Lung microvascular endothelial cell (primary cell): ENCODE results near the gene RAG1. TPM values are rescaled to one million over a fixed set of nuclear protein-coding genes. Genes with fewer than 3 reads are reported as not detected.

ENCODE experiments used
- DNase-seq, 2 donors: peaks; one replicate each; pipeline versions ENCODE4 v3.0.0 to v3.0.0-alpha.2; 2010; ENCODE audit warnings: low read depth in 2 of 2
- total RNA-seq: library from RNA; depleted of rRNA; stranded (reverse); fragments of >200 nt; gene quantifications from 2 replicates; pipeline ENCODE4 v1.2.1, GENCODE V29; 2014

RAG1 gene
- total RNA-seq, 1 donor from 2014 or later, result 0.60 TPM

DNA sequence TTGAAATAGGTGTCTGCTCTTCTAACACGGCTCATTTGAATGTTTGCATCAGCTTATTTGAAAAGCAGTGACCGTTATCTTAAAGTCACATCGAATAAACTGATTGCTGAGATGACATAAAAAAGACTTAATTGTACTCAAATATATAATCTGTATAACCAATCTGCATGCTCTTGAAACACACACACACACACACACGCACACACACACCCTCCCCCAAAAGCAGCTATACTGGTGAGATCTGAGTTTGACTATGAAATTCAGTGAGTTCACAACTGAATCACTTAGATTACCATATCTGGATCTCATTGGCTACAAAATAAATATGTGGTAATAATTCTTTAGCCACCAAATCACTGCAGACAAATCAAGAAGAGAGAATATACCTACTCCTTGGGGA lies 22.7 kb downstream of the RAG1 start:
- DNase-seq, result no peak

GRCh38 chr11:36591433-36591832 lies 23.6 kb downstream of the RAG1 start:
- DNase-seq, result no peak

GRCh38 chr11:36594316-36594989 lies 26.6 kb downstream of the RAG1 start, which contains the start of gene IFTAP:
Gene IFTAP, plus strand, starts transcription at chr11:36594502. Its CDS starts 15,602 bp downstream, at chr11:36610104.
- peak; percentile 91 for DNase-seq

- no peak for DNase-seq
Measured at GRCh38 chr11:36596880-36597279, 29.1 kb downstream of the RAG1 start.

DNA sequence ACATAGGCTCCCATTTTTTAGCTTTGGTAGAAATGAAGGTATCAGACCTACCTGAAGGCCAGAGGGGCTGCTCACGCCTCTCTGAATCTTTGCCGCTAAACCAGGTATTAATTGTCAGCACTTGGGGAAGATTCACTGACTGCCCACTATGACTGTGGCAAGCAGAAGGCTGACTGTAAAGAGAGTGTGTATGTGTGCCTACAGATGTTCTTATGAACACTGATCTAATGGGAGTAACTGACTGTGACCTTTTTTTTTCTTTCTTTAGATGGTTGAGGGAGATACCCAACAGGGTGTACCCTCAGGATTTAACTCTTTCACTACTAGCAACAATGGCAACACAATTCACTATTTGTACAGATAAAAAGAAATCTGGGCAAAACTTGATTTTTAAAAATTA lies 30.2 kb downstream of the RAG1 start, which contains the start of gene RAG2:
Gene RAG2, minus strand, starts transcription at position 186 of the 400 bp plus-strand sequence. CDS start 4,068 bp downstream, outside the sequence.
- no peak for DNase-seq

DNA sequence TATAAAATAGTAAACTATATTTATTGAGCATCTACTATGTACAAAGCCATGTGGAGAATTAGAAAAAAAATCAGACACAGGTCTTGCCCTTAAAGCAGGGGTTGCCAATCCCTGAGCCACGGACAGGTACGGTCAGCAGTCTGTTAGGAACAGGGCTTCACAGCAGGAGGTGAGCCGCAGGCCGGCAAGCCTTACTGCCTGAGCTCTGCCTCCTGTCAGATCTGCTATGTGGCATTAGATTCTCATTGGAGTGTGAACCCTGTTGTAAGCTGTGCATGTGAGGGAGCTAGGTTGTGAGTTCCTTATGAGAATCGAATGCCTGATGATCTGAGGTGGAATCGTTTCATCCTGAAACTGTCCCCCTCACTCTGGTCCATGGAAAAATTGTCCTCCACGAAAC lies 32.4 kb downstream of the RAG1 start:
- DNase-seq, result no peak

GRCh38 chr11:36601155-36601554 lies 33.3 kb downstream of the RAG1 start:
- DNase-seq, result no peak

DNA sequence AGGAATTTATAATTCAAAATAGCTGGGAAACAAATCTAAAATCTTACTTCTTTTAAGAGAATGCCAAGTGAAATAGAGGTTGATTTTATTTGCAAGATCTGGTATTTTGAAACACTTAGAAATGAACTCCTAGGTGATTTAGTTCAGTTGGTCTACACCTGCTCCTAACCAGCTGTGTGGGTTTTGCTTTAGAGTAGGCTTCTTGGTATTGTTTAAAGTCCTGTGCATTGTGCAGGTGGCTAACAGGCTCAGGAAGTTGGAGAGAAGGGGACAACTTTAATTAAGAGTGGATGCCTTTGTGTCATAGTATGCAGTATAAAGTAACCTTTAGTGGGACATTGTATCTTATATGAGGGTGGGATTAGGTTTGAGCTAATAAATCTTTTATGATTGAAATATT lies 34.3 kb downstream of the RAG1 start:
- DNase-seq, result no peak

- DNase-seq, result no peak
Measured at GRCh38 chr11:36605221-36606216, 37.7 kb downstream of the RAG1 start.

- DNase-seq, result no peak
Measured at GRCh38 chr11:36608491-36609199, 40.8 kb downstream of the RAG1 start.

- DNase-seq, result no peak
Measured at GRCh38 chr11:36609383-36609782, 41.6 kb downstream of the RAG1 start.

- DNase-seq, result no peak
Measured at GRCh38 chr11:36615826-36616225, 48.0 kb downstream of the RAG1 start.

DNA sequence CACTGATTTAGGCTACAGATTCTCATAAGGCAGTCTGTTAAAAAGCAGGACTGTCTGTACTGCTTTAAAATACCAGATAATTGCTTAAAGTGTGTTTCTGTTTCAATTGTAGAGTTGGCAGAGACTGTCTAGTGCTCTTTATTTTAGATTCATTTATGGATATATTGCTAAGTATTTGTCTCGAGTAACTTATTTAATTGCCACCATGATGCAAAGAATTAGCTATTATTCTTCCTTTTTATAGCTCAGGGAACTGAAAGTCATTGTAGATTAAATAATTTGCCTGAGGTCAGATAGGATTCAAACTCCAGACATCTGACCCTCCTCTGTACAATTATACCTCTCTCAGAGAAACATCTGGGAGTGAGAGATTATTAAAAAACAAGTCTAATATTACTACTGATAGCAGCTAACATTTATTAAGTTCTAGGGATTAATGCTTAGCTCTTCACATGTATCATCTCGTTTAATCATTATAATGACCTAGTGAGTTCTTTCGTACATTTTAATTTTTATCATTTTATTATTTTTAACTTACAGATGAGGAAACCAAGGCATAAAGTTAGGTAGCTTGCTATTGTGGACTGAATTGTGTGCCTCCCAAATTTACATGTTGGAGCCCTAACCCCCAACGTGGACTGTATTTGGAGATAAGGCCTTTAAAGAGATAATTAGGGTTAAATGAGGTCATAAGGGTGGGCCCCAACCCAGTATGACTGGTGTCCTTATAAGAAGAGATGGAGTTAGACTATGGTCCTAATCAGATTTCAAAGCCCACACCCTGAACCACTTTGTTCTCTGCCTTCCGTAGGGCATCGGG lies 49.9 kb downstream of the RAG1 start:
- no peak for DNase-seq

- no peak for DNase-seq
Measured at GRCh38 chr11:36618363-36619047, 50.7 kb downstream of the RAG1 start.

DNA sequence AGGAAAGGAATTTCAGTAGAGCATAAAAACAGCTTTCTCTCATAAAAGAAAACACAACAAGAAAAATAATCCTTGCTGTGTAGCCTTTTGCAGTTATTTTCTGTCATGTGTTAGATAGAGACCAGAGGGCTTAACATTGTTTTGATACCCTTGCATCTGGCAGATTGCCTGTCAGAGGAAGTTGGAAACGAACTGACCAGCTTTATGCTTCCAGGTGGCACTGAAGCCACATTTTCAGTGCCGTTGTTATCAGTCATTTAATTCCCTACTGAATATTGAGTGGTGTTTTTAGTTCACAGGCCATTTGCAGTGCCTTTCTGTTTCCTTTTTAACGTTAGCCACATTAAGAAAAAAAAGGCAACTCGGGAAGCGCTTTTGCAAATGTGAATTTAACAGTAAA lies 51.7 kb downstream of the RAG1 start:
- DNase-seq, result peak; percentile 1 to 86

- DNase-seq, result no peak
Measured at GRCh38 chr11:36620246-36620645, 52.4 kb downstream of the RAG1 start.

DNA sequence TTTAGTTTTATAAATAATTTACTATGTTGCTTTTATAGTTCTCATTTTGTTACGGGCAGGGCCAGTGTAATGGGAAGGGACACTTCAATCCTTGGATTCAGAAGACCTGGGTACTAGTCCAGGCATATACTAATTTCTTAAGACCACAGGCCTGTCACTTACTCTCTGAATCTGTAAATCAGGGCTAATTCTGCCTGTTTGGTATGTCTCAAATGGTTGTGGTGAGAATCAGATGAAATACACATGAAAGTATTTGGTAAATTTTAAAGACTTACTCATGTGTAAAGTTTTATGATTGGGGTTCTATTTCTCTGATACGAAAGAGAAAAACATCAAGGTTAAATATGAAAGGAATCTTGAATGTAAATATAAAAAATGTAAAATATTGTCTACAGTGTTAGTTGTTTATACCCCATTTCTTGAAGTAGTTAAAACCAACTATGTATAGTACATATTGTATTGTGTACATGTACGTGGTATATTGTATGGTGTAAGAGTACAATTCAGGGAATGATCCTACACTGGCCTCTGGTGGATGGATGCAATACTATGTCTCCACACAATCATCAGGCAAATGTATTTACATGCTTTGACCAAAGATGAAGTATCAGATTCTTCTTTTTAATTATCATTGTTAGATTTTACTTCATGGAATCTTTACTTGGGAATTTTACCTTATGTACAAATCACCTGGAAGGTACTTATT lies 54.8 kb downstream of the RAG1 start:
- DNase-seq, result peak; percentile 7 to 76

- DNase-seq, result no peak
Measured at GRCh38 chr11:36623494-36623893, 55.7 kb downstream of the RAG1 start.

- DNase-seq, result no peak
Measured at GRCh38 chr11:36627006-36627405, 59.2 kb downstream of the RAG1 start.

GRCh38 chr11:36627471-36627870 lies 59.7 kb downstream of the RAG1 start:
- no peak for DNase-seq
